ENCODE data around the gene ACOT7.

DNA sequence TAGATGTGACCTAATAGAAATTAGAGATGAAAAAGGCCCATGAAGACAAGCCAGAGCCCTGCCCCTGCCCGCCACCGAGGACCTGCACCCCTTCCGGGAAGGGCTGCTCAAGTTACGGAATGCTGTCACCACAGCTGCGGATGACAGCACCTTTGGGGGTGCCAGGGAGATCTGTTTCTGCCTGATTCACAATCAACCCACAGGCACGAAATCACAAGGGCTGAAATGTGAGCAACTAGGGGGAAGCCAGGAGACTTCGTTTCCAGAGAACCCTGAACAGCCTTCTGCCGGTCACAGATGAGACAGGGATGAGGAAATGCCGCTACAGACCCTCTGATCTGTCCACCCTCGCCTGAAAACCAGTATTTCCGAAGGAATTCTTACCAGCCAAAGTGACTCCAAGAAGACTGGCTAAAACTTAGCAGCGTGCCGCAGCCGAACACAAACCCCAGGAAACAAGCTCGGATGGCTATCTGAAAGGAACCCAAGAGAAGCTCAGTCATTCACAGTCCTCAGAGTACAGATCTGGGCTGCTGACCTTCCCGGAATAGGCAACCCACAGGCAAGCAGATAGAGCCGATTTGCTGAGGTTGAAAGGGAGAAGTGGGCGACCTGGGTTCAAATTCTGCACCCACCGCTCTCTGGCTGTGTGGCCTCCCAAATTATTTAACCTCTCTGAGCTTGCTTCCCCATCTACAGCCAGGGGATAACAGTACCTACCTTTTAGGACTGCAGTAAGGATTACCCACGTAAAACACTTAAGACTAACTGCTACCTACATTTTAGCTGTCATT lies 158.9 kb downstream of the ACOT7 start:
- no peak for TF ChIP-seq POLR2A (IDR thresholded peaks at IDR 0.05)
- TF ChIP-seq, protein P1, sequence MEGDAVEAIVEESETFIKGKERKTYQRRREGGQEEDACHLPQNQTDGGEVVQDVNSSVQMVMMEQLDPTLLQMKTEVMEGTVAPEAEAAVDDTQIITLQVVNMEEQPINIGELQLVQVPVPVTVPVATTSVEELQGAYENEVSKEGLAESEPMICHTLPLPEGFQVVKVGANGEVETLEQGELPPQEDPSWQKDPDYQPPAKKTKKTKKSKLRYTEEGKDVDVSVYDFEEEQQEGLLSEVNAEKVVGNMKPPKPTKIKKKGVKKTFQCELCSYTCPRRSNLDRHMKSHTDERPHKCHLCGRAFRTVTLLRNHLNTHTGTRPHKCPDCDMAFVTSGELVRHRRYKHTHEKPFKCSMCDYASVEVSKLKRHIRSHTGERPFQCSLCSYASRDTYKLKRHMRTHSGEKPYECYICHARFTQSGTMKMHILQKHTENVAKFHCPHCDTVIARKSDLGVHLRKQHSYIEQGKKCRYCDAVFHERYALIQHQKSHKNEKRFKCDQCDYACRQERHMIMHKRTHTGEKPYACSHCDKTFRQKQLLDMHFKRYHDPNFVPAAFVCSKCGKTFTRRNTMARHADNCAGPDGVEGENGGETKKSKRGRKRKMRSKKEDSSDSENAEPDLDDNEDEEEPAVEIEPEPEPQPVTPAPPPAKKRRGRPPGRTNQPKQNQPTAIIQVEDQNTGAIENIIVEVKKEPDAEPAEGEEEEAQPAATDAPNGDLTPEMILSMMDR (IDR thresholded peaks at IDR 0.05), result no peak

Measured in esophagus squamous epithelium (tissue), 4 donors.